ENCODE results near the gene KNOP1.

DNA sequence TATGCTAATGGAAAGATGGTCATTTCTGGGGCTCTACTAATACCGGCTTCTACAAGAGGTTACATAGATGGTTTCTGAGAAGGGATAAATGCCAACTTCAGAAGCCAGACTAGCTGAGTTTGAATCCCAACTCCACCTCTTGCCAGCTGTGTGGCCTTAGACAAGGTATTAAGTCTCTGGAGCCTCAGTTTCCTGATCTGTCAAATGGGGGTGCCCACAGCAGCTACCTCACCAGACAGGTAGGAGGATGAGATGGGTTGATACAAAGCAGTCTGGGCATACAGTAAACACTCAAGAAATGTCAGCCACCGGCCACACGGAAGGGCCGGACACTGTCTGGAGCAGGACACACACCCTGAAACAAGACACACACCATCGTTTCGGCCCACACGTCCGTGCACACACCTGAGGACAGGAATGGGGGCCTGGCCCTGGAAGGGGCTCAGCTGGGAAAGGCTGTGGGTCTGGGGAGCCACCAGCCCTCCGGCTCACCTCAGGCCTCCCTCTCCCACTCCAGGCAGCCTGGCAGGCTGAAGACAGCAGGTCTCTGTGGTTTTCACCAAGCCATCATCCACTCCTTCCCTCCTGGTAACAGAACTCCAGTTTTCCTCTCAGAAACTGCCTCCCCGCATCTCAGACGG is 5.5 kb downstream of the KNOP1 start:
- TF ChIP-seq, protein P1, sequence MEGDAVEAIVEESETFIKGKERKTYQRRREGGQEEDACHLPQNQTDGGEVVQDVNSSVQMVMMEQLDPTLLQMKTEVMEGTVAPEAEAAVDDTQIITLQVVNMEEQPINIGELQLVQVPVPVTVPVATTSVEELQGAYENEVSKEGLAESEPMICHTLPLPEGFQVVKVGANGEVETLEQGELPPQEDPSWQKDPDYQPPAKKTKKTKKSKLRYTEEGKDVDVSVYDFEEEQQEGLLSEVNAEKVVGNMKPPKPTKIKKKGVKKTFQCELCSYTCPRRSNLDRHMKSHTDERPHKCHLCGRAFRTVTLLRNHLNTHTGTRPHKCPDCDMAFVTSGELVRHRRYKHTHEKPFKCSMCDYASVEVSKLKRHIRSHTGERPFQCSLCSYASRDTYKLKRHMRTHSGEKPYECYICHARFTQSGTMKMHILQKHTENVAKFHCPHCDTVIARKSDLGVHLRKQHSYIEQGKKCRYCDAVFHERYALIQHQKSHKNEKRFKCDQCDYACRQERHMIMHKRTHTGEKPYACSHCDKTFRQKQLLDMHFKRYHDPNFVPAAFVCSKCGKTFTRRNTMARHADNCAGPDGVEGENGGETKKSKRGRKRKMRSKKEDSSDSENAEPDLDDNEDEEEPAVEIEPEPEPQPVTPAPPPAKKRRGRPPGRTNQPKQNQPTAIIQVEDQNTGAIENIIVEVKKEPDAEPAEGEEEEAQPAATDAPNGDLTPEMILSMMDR (IDR thresholded peaks at IDR 0.05): no peak
- TF ChIP-seq, protein P2, sequence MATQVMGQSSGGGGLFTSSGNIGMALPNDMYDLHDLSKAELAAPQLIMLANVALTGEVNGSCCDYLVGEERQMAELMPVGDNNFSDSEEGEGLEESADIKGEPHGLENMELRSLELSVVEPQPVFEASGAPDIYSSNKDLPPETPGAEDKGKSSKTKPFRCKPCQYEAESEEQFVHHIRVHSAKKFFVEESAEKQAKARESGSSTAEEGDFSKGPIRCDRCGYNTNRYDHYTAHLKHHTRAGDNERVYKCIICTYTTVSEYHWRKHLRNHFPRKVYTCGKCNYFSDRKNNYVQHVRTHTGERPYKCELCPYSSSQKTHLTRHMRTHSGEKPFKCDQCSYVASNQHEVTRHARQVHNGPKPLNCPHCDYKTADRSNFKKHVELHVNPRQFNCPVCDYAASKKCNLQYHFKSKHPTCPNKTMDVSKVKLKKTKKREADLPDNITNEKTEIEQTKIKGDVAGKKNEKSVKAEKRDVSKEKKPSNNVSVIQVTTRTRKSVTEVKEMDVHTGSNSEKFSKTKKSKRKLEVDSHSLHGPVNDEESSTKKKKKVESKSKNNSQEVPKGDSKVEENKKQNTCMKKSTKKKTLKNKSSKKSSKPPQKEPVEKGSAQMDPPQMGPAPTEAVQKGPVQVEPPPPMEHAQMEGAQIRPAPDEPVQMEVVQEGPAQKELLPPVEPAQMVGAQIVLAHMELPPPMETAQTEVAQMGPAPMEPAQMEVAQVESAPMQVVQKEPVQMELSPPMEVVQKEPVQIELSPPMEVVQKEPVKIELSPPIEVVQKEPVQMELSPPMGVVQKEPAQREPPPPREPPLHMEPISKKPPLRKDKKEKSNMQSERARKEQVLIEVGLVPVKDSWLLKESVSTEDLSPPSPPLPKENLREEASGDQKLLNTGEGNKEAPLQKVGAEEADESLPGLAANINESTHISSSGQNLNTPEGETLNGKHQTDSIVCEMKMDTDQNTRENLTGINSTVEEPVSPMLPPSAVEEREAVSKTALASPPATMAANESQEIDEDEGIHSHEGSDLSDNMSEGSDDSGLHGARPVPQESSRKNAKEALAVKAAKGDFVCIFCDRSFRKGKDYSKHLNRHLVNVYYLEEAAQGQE (IDR thresholded peaks at IDR 0.05; ENCODE audit: insufficient read depth in 1 of 2, low read depth in 2 of 2, low read length in 1 of 2): no peak
- TF ChIP-seq POLR2AphosphoS5 (IDR thresholded peaks at IDR 0.05; ENCODE audit: low read depth, low read length) (no peak), TCF7L2 (IDR thresholded peaks at IDR 0.05; ENCODE audit: low read depth, low read length) (no peak)
